GM12878 (cell line): Measurements from ENCODE around the gene SP2. TPM values are rescaled to one million over a fixed set of nuclear protein-coding genes. Genes with fewer than 3 reads are reported as not detected.
A peak's percentile ranks its signal among the peaks of the same experiment; 100 is the strongest.

Experiments used
- ATAC-seq: fragments of 200-7000 bp; cut with Tn5 transposase; 3 replicates; pipeline ENCODE4 v1.9.1; 2020; ENCODE audit warnings: mild to moderate bottlenecking, moderate library complexity
- BruUV-seq: library from RNA; stranded (reverse); fragments of 400-500 nt; replicated peaks from 2 replicates; lab custom pipeline; 2021; lab: Mats Ljungman, UMichigan
- CTCF ChIA-PET: fragments of 300-600 bp; sonication (Branson Sonifier 250); formaldehyde crosslinking; extraction: SDS; loops from one replicate; lab custom pipeline; 2021; ENCODE audit warnings: inconsistent platforms; lab: Yijun Ruan, JAX
- POLR2A ChIA-PET: fragments of 350-600 bp; formaldehyde crosslinking; extraction: SDS; loops from one replicate; lab custom pipeline; 2021; ENCODE audit warnings: inconsistent platforms; lab: Charles Lee
- RAD21 ChIA-PET: fragments of 300-600 bp; sonication (Branson Sonifier 250); formaldehyde crosslinking; loops from one replicate; lab custom pipeline; 2023; ENCODE audit warnings: antibody characterized with exemption; ENCODE audit not compliant: unreplicated experiment; lab: Charles Lee
- SMC1A ChIA-PET: fragments of 300-600 bp; sonication (Branson Sonifier 250); formaldehyde crosslinking; loops from one replicate; lab custom pipeline; 2023; ENCODE audit not compliant: unreplicated experiment, uncharacterized antibody; lab: Charles Lee
- DNase-seq: peaks from one replicate; pipeline ENCODE4 v3.0.0-alpha.2; 2011; ENCODE audit warnings: low read depth, low spot score
- FAIRE-seq: peaks from 3 replicates; lab custom pipeline; 2011; peaks lifted over from hg19 to GRCh38; lab: Jason Lieb, UNC
- H2AFZ ChIP-seq: 2 replicates; pipeline ENCODE4 v1.6.0; 2011; ENCODE audit warnings: low read depth, low read length, control low read depth; ENCODE audit not compliant: control insufficient read depth
- H3K27ac ChIP-seq: 2 replicates; pipeline ENCODE4 v1.5.1; 2011; ENCODE audit warnings: control low read depth; ENCODE audit not compliant: control insufficient read depth, insufficient read depth
- H3K27me3 ChIP-seq, 2 experiments: replicated peaks in 1 of 2; 2 replicates each; pipeline versions ENCODE4 v1.6.0 to v1.6.1; 2011; ENCODE audit warnings: low read length in 1 of 2; ENCODE audit not compliant: control insufficient read depth in 2 of 2, insufficient read depth in 2 of 2
- H3K36me3 ChIP-seq, 2 experiments: 2 replicates each; pipeline ENCODE4 v1.5.1; 2011; ENCODE audit warnings: low read length in 1 of 2; ENCODE audit not compliant: control insufficient read depth in 2 of 2, insufficient read depth in 2 of 2
- H3K4me1 ChIP-seq: 2 replicates; pipeline ENCODE4 v1.6.1; 2011; ENCODE audit warnings: mild to moderate bottlenecking, low read length, moderate library complexity, mixed read lengths; ENCODE audit not compliant: control insufficient read depth, insufficient read depth
- H3K4me2 ChIP-seq: 2 replicates; pipeline ENCODE4 v1.6.0; 2011; ENCODE audit warnings: control low read depth; ENCODE audit not compliant: control insufficient read depth, insufficient read depth
- H3K4me3 ChIP-seq: fragments of 200-600 bp; sonication (generic); 2 replicates; pipeline ENCODE4 v1.5.1; 2016
- H3K79me2 ChIP-seq: 2 replicates; pipeline ENCODE4 v1.6.0; 2011; ENCODE audit warnings: low read length; ENCODE audit not compliant: control insufficient read depth, insufficient read depth
- H3K9ac ChIP-seq: 2 replicates; pipeline ENCODE4 v1.8.0; 2011; ENCODE audit warnings: low read length, control low read depth, mixed read lengths; ENCODE audit not compliant: control insufficient read depth, insufficient read depth
- H3K9me3 ChIP-seq: replicated peaks from 3 replicates; pipeline ENCODE4 v1.5.1; 2011; ENCODE audit warnings: mild to moderate bottlenecking, low read length; ENCODE audit not compliant: control insufficient read depth, insufficient read depth
- H4K20me1 ChIP-seq: 2 replicates; pipeline ENCODE4 v1.6.0; 2011; ENCODE audit not compliant: control insufficient read depth, insufficient read depth
- CBFB ChIP-seq: IDR thresholded peaks from 2 replicates; pipeline ENCODE4 v1.6.1; 2016; ENCODE audit warnings: antibody characterized with exemption, low read depth
- CHD4 ChIP-seq: fragments of 200-600 bp; sonication (generic); IDR thresholded peaks from 2 replicates; pipeline ENCODE4 v1.6.1; 2016; ENCODE audit warnings: mild to moderate bottlenecking
- CREM ChIP-seq: IDR thresholded peaks from 2 replicates; pipeline ENCODE4 v1.6.1; 2014; ENCODE audit warnings: antibody characterized with exemption, low read depth
- PKNOX1 ChIP-seq: fragments of 450-650 bp; IDR thresholded peaks from 2 replicates; pipeline ENCODE4 v1.6.1; 2016; ENCODE audit warnings: mild to moderate bottlenecking
- POU2F2 ChIP-seq: IDR thresholded peaks from 3 replicates; pipeline ENCODE4 v1.6.1; 2011; ENCODE audit warnings: low read depth, mild to moderate bottlenecking, low read length, borderline replicate concordance
- TAF1 ChIP-seq: IDR thresholded peaks from 2 replicates; pipeline ENCODE4 v1.6.1; 2011; ENCODE audit warnings: mild to moderate bottlenecking, low read depth, low read length, borderline replicate concordance
- TCF12 ChIP-seq: IDR thresholded peaks from 2 replicates; pipeline ENCODE4 v1.6.1; 2011; ENCODE audit warnings: low read depth, mild to moderate bottlenecking, low read length
- ZNF217 ChIP-seq: fragments of 450-650 bp; IDR thresholded peaks from 2 replicates; pipeline ENCODE4 v1.6.1; 2017; ENCODE audit warnings: antibody characterized with exemption, mild to moderate bottlenecking
- WGBS: methylation state at CpG from one replicate; pipeline ENCODE4 v1.1.6; 2016; ENCODE audit warnings: low lambda C conversion rate; ENCODE audit not compliant: insufficient replicate concordance, insufficient coverage; ENCODE audit errors: missing lambda C conversion rate; 5-methylcytosine and 5-hydroxymethylcytosine counted together
- in situ Hi-C: fragments of 300-500 bp; cut with MboI; formaldehyde crosslinking; loops from 9 replicates; pipeline ENCODE4 v1.14.3; 2018; ENCODE audit warnings: mixed read lengths
- intact Hi-C: fragments of 100-400 bp; cut with micrococcal nuclease; formaldehyde crosslinking; loops from one replicate; pipeline ENCODE4 v1.14.2; 2022; ENCODE audit not compliant: unreplicated experiment
- polyA plus RNA-seq, 11 experiments: library from polyadenylated mRNA; depleted of rRNA in 4 of 11; unstranded in 6 of 11; stranded (reverse) in 5 of 11; fragments of >200 nt; fragmentation: Nextera tagmentation in 4 of 11; fragmentation: Illumina TruSeq in 1 of 11; extraction: Ambion mirVana in 4 of 11; extraction: Trizol in 1 of 11; gene quantifications; 1 replicate in 1 of 11; 2 replicates in 10 of 11; pipeline versions ENCODE4 v1.2.1 to v1.2.3, GENCODE V29; 2011 to 2016; ENCODE audit warnings: inconsistent platforms in 2 of 11, missing spikeins in 2 of 11, low read depth in 1 of 11
- total RNA-seq, 4 experiments: library from RNA; depleted of rRNA in 3 of 4; stranded (reverse); fragments of >200 nt in 3 of 4; fragmentation: Illumina TruSeq in 1 of 4; extraction: Trizol in 1 of 4; gene quantifications; 2 replicates each; pipeline versions ENCODE4 v1.2.1 to v1.2.3, GENCODE V29; 2013 to 2021
- TF ChIP-seq, protein P1 (sequence below): IDR thresholded peaks from 2 replicates; pipeline ENCODE4 v1.6.1; 2011; ENCODE audit warnings: borderline replicate concordance, low read depth, mild to moderate bottlenecking, moderate library complexity, low read length; ENCODE audit not compliant: insufficient read depth, poor library complexity, severe bottlenecking

SP2 gene
- total and polyA plus RNA-seq, 10 of the 15 experiments (the other 5 are each of a cell fraction or from before 2014, with no cell fraction given), result 1.2 to 19.1 (median 4.8) TPM

DNA sequence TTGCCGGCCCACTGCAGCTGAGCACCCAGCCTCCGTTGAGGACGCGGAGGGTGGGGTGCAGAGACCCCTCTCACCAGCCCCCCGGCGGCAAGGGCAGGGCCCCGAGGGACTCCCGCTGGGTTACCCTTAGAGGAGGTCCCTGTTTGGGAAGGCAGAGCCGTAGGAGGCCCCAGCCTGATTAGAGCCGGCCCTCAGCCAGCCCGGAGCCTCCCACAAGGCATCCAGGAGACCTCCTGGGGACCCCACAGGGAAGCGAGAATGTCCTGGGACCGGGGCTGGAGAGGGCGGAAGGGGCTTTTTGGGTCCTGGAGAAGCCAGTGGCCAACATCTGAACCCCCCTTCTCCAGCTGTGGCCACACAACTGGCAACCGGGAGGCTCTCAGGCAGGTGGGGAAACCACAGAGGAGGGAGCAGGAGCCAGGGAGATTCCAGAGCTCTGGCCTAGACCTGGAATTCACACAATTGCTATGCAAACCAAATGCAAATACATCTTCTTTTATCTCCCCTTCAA lies 23.3 kb upstream of the SP2 start:
- TF ChIP-seq PKNOX1 (no peak), CBFB (no peak), TAF1 (no peak), POU2F2 (no peak), TCF12 (no peak), ZNF217 (no peak), CREM (no peak), CHD4 (no peak)
- TF ChIP-seq, protein P1, sequence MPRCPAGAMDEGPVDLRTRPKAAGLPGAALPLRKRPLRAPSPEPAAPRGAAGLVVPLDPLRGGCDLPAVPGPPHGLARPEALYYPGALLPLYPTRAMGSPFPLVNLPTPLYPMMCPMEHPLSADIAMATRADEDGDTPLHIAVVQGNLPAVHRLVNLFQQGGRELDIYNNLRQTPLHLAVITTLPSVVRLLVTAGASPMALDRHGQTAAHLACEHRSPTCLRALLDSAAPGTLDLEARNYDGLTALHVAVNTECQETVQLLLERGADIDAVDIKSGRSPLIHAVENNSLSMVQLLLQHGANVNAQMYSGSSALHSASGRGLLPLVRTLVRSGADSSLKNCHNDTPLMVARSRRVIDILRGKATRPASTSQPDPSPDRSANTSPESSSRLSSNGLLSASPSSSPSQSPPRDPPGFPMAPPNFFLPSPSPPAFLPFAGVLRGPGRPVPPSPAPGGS, result no peak
- BruUV-seq, result no TSS peak
- H3K9ac ChIP-seq, result no peak overlapping the region
- in situ Hi-C loops, result no loop called here
- intact Hi-C loops, result no loop called here
- RAD21 ChIA-PET, result no interaction called here
- peak overlapping the region; percentile 13; the same call in 1 of the 2 replicates for H3K4me2 ChIP-seq
- SMC1A ChIA-PET, result interaction anchor here (1.2 kb wide), 1 partner anchor 30 kb away, joined by 3 read pairs; no protein-coding TSS in a partner anchor
- H3K27me3 ChIP-seq, result peaks cover 0 to 7% of the 10 kb centered on the region in 2 experiments
- no peaks in the 10 kb centered on the region for H4K20me1 ChIP-seq
- ATAC-seq (no peak; the same call in 2 of the 3 replicates), FAIRE-seq (no peak), DNase-seq (no peak)
- H3K79me2 ChIP-seq, result no peaks in the 10 kb centered on the region
- no peaks in the 10 kb centered on the region for H3K9me3 ChIP-seq
- no peaks in the 10 kb centered on the region for H3K36me3 ChIP-seq
- H3K4me3 ChIP-seq, result no peak overlapping the region
- WGBS, result 50% methylated on average over 15 of the region's 15 CpGs
- POLR2A ChIA-PET, result no interaction called here
- H2AFZ ChIP-seq, result no peak overlapping the region
- H3K4me1 ChIP-seq, result peaks cover 6% of the 10 kb centered on the region; the same call in 1 of the 2 replicates
- CTCF ChIA-PET, result interaction anchor here (1.8 kb wide), 1 partner anchor 30 kb away, joined by 9 read pairs; no protein-coding TSS in a partner anchor
- no peak overlapping the region for H3K27ac ChIP-seq
